Placental epithelial cell (primary cell): ENCODE measurements around the gene PRRX2. TPM values are rescaled to one million over a fixed set of nuclear protein-coding genes. Genes with fewer than 3 reads are reported as not detected.

Experiments
- total RNA-seq: library from RNA; depleted of rRNA; stranded (reverse); fragments of >200 nt; gene quantifications from 2 replicates; pipeline ENCODE4 v1.2.3, GENCODE V29; 2012

PRRX2 gene
- total RNA-seq, result not detected in 2 replicates

DNA sequence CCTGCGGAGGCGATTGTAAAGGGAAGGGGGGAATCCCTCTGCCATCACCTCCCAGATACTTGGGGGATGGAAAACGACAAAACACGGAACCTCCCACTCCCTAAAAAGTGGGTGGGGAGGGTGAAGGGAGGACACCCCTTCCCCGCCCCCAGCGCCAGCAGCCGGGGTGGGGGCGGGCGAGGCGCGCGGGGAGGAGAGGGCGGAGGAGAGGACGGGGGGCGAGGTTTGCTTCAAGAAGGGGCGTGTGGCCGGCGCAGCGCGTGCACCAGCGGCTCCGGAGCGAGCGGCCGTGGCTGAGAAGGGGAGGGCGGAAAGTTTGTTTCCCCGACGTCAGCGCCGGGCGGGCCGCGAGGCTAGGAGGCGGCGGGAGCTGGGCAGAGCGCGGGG lies at the start of gene PRRX2:
TSS of gene PRRX2 (plus strand) at position 259 of the 387 bp plus-strand sequence. CDS start 221 bp downstream, outside the sequence.

GRCh38 chr9:129620669-129621295 lies 44.7 kb upstream of the PRRX2 start, which contains the start of gene C9orf50:
C9orf50 (minus strand) TSS chr9:129621101; CDS start chr9:129620574, 527 bp downstream.

DNA sequence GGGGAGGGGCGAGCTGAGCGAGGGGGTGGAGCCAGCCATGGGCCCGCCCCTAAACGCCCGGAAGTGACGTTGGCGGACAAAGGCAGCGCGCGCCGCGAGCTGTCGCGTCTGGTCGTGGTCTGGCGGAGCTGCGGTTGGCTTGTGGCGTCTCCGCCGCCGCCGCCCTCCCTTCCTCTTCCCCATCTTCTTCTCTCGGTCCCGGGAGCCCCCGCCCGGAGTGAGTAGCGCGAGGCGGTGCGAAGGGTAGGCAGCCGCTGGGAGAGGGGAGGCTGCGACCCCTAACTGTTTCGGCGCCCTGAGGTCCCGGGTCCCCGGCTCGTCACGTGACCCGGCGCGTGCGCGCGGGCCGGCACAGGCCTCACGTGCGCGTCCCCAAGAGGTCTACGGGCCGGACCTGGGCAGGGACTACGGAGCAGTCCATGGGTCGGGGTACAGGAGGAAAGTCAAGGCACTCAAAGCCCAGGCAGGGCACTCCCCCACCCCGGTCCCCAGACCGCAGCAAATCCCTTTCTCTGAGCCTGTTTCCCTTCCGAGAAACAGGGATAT lies 39.3 kb upstream of the PRRX2 start, which contains the start of gene NTMT1:
TSS of gene NTMT1 (plus strand) at position 85 of the 546 bp plus-strand sequence. CDS start 6,541 bp downstream, outside the sequence.

GRCh38 chr9:129641750-129642585 lies 23.5 kb upstream of the PRRX2 start, which contains the start of gene ASB6:
ASB6 (minus strand) TSS chr9:129642151; CDS start chr9:129641999, 152 bp downstream.

DNA sequence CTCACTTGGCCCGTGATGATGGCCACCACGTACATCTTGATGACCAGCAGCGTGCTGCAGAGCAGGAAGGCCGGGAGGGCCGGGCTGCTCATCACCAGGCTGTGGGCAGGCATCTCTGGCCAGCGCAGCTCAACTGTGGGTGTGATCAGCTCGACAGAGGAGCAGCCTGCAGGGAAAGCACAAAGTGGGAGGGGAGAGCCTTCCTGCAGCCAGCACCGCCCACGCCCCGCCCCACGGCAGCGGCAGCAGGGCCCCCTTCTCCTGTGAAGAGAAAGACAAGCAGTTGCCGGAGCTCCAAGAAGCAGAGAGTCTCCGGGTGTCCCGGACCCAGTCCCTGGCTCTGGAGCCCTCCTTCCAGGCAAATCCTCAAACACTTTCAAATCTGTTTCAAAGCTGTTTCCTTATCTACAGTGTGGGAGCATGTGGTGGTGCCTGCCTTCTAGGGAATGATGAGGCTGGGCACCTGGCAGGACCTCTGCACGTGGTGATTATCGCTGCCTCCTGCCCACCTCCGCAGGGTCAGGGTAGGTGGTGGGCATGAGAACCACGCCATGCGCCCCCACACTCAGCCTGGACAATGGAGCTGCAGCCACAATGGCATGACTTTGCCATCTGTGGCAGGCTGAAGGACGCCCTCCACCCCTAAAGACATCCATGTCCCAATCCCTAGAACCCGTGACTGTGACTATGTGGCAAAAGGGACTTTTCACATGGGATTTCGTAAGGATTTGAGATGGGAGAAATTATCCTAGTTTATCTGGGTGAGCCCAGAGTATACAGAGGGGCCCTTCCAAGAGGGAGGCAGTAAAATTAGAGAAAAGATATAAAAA lies 87.7 kb downstream of the PRRX2 start, which contains the start of gene PTGES:
TSS of gene PTGES (minus strand) at position 143 of the 830 bp plus-strand sequence. CDS start at position 113, 30 bp downstream.

Other genes with a start within 250 kb of the PRRX2 start
- 0.39 TPM in 1 of 2 replicates, not detected in the other for gene C9orf50, start 44.5 kb upstream of the PRRX2 start, total RNA-seq
- gene NTMT1, start 39.5 kb upstream of the PRRX2 start, total RNA-seq, result 10.6 and 20.4 TPM in 2 replicates
- gene ASB6, start 23.5 kb upstream of the PRRX2 start, total RNA-seq, result 11.4 and 19.7 TPM in 2 replicates
- 309 and 422 TPM in 2 replicates for gene PTGES, start 87.4 kb downstream of the PRRX2 start, total RNA-seq
- 14.5 and 24.9 TPM in 2 replicates for gene TOR1B, start 137.5 kb downstream of the PRRX2 start, total RNA-seq
- gene TOR1A, start 158.5 kb downstream of the PRRX2 start, total RNA-seq, result 22.8 and 41.2 TPM in 2 replicates
- gene C9orf78, start 169.6 kb downstream of the PRRX2 start, total RNA-seq, result 22.2 and 27.9 TPM in 2 replicates
- 10.6 and 14.9 TPM in 2 replicates for gene USP20, start 169.8 kb downstream of the PRRX2 start, total RNA-seq